WTC11 (cell line): ENCODE data around the gene CPNE6.

Source experiments
- ESRRA ChIP-seq: sonication (generic); formaldehyde crosslinking; IDR thresholded peaks from 2 replicates; pipeline ENCODE4 v1.8.1; 2022; ENCODE audit warnings: mild to moderate bottlenecking, missing genetic modification reagents, borderline replicate concordance
- JUN ChIP-seq: sonication (generic); formaldehyde crosslinking; IDR thresholded peaks from 2 replicates; pipeline ENCODE4 v1.8.0; 2023; ENCODE audit warnings: mild to moderate bottlenecking, missing genetic modification reagents
- RORB ChIP-seq: fragments of 250-450 bp; sonication (Bioruptor Pico); IDR thresholded peaks from 2 replicates; pipeline ENCODE4 v1.9.0; 2021; ENCODE audit warnings: mild to moderate bottlenecking
- TF ChIP-seq, protein P1 (sequence below): fragments of 200-600 bp; IDR thresholded peaks from 2 replicates; pipeline ENCODE4 v1.8.0; 2022; ENCODE audit warnings: antibody characterized with exemption

DNA sequence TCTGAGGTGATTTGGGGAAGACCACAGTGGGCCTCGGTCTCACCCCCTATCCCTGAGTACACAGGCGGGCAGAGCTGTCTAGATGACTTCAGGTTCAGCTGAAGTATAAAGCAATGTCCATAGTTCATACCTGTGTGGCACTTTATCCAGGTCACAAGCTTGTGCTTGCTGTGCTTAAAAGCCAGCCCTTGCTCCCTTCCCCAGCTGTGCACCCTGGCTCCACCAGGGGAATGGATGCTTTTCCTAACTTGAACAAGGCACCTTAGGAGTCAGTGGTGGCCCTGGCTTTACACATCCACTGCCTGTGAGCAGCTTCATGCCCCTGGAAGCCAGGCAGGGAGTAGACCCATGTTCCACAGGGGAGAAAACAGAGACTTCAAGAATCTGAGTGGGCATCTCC, 14.1 kb upstream of the CPNE6 start:
- TF ChIP-seq RORB (CRISPR knock-in tag) (no peak), ESRRA (no peak), JUN (CRISPR knock-in tag) (no peak)
- TF ChIP-seq, protein P1, sequence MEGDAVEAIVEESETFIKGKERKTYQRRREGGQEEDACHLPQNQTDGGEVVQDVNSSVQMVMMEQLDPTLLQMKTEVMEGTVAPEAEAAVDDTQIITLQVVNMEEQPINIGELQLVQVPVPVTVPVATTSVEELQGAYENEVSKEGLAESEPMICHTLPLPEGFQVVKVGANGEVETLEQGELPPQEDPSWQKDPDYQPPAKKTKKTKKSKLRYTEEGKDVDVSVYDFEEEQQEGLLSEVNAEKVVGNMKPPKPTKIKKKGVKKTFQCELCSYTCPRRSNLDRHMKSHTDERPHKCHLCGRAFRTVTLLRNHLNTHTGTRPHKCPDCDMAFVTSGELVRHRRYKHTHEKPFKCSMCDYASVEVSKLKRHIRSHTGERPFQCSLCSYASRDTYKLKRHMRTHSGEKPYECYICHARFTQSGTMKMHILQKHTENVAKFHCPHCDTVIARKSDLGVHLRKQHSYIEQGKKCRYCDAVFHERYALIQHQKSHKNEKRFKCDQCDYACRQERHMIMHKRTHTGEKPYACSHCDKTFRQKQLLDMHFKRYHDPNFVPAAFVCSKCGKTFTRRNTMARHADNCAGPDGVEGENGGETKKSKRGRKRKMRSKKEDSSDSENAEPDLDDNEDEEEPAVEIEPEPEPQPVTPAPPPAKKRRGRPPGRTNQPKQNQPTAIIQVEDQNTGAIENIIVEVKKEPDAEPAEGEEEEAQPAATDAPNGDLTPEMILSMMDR, result no peak
